HCT116 (cell line): Measurements from ENCODE around the gene CRIP3.

Experiments used
- CTCF ChIP-seq, 3 experiments: fragments of 200-600 bp in 1 of 3; sonication (generic) in 1 of 3; IDR thresholded peaks in 2 of 3; conservative IDR thresholded peaks in 1 of 3; 2 replicates each; pipeline ENCODE4 v1.5.1; 2012 to 2017; ENCODE audit warnings: low read depth in 2 of 3, low read length in 2 of 3, antibody characterized with exemption in 1 of 3, borderline replicate concordance in 1 of 3, control low read depth in 1 of 3, mild to moderate bottlenecking in 1 of 3, mixed read lengths in 1 of 3, mixed run types in 1 of 3, moderate library complexity in 1 of 3; ENCODE audit not compliant: insufficient read depth in 1 of 3
- ELF1 ChIP-seq: IDR thresholded peaks from 2 replicates; pipeline ENCODE4 v1.6.1; 2012; ENCODE audit warnings: low read depth, borderline replicate concordance
- EZH2 ChIP-seq: fragments of 200-600 bp; sonication (generic); IDR thresholded peaks from 2 replicates; pipeline ENCODE4 v1.6.1; 2017; ENCODE audit warnings: antibody characterized with exemption, mixed run types
- MAX ChIP-seq: IDR thresholded peaks from 2 replicates; pipeline ENCODE4 v1.6.1; 2012
- POLR2AphosphoS5 ChIP-seq: IDR thresholded peaks from 2 replicates; pipeline ENCODE4 v1.6.1; 2011; ENCODE audit warnings: mild to moderate bottlenecking, low read depth, low read length, moderate library complexity
- YY1 ChIP-seq: IDR thresholded peaks from 2 replicates; pipeline ENCODE4 v1.6.1; 2011; ENCODE audit warnings: low read length, low read depth, moderate library complexity, mild to moderate bottlenecking; ENCODE audit not compliant: insufficient replicate concordance; ENCODE audit errors: extremely low read depth

GRCh38 chr6:43256670-43257366, 51.8 kb downstream of the CRIP3 start:
- no peak for TF ChIP-seq CTCF (IDR thresholded peaks at IDR 0.05 in 2 of 3, conservative IDR thresholded peaks at IDR 0.05 in 1 of 3; ENCODE audit: borderline replicate concordance in 1 of 3, insufficient read depth in 1 of 3, low read depth in 2 of 3, low read length in 2 of 3)
- TF ChIP-seq EZH2: no peak
- TF ChIP-seq POLR2AphosphoS5: no peak
- TF ChIP-seq ELF1: no peak
- TF ChIP-seq YY1: no peak
- no peak for TF ChIP-seq MAX
